ENCODE measurements around the gene CFAP20DC.

CFAP20DC gene

DNA sequence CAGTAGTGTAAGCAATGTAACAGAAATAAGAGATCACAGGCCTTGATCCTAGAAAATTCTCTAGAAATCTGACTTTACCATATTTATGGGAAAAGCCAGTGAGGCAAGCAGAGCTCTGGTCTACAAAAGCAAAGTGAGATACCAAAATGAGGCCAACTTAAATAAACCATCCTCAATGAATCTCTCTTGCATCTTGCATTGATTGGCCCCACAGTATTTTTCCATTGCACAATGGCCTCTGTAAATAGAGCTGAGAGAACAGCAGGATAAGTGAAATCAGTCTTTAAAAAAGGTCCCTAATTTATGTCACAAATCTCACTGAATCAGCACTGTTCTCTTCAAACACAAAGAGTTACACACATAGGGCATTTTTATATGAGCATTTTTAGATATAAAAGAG lies 8.9 kb downstream of the CFAP20DC start:
- TF ChIP-seq, protein P1, sequence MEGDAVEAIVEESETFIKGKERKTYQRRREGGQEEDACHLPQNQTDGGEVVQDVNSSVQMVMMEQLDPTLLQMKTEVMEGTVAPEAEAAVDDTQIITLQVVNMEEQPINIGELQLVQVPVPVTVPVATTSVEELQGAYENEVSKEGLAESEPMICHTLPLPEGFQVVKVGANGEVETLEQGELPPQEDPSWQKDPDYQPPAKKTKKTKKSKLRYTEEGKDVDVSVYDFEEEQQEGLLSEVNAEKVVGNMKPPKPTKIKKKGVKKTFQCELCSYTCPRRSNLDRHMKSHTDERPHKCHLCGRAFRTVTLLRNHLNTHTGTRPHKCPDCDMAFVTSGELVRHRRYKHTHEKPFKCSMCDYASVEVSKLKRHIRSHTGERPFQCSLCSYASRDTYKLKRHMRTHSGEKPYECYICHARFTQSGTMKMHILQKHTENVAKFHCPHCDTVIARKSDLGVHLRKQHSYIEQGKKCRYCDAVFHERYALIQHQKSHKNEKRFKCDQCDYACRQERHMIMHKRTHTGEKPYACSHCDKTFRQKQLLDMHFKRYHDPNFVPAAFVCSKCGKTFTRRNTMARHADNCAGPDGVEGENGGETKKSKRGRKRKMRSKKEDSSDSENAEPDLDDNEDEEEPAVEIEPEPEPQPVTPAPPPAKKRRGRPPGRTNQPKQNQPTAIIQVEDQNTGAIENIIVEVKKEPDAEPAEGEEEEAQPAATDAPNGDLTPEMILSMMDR (IDR thresholded peaks at IDR 0.05; ENCODE audit: borderline replicate concordance, insufficient read depth, low read depth, low read length): no peak
- no peak overlapping the region for H3K4me3 ChIP-seq (ENCODE audit: low read depth, low read length)

DNA sequence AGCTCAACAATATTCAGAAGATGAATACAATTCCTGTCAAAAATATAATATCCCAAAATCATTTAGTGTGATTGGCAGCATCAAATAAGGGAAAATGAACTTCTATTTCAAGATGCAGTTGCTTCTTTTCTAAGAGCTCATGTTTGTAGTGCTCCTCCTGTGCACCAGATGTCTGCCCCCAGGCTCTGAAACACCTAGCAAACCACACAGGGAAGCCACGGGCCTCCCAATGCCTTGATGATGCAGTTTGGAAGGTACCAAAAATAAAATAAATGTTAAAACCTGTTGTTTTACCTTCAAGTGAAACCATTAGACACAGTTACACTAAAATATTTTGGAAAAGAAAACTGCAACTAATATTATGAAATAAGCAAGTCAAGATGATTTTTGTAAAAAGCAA lies 22.2 kb downstream of the CFAP20DC start:
- H3K4me3 ChIP-seq (ENCODE audit: low read depth, low read length): no peak overlapping the region
- TF ChIP-seq, protein P1 (IDR thresholded peaks at IDR 0.05; ENCODE audit: borderline replicate concordance, insufficient read depth, low read depth, low read length): no peak

DNA sequence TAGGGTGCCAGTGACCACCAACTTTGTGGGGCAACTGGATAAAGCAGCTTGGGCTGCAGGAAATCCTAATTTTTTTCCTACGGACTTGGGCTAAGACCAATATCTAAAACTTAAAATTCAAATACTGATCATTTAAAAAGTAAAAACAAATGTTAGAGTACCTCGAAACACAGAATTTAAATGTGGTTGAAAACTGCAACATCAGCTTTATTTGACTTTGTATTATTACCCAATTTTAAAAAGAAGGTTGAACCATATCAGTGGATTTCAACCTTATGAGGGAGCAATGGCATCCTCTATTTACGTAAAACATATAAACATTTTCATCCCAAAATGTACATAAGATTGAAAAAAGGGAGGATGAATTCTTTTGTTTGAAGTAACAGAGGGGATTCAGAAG lies 26.2 kb downstream of the CFAP20DC start:
- H3K4me3 ChIP-seq (ENCODE audit: low read depth, low read length): no peak overlapping the region
- TF ChIP-seq, protein P1 (IDR thresholded peaks at IDR 0.05; ENCODE audit: borderline replicate concordance, insufficient read depth, low read depth, low read length): no peak

DNA sequence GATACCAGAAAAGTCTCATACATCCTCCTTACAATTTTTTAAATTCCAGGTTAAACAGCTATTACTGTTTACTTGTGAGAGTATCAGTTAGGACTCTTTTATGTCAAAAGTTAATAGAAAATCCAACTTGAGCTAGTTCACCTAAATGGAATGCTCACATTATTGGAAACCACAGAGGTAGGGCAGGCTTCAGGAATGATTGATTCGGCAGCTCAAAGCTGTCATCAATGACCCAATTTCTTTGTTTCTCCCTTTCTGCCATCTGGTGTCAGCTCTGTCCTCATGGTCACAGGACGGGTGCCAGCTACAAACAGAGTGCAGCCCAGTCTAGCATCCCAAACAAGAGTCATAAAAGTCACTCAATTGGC lies 32.2 kb downstream of the CFAP20DC start:
- TF ChIP-seq, protein P1 (IDR thresholded peaks at IDR 0.05; ENCODE audit: borderline replicate concordance, insufficient read depth, low read depth, low read length): no peak
- no peak overlapping the region for H3K4me3 ChIP-seq (ENCODE audit: low read depth, low read length)

DNA sequence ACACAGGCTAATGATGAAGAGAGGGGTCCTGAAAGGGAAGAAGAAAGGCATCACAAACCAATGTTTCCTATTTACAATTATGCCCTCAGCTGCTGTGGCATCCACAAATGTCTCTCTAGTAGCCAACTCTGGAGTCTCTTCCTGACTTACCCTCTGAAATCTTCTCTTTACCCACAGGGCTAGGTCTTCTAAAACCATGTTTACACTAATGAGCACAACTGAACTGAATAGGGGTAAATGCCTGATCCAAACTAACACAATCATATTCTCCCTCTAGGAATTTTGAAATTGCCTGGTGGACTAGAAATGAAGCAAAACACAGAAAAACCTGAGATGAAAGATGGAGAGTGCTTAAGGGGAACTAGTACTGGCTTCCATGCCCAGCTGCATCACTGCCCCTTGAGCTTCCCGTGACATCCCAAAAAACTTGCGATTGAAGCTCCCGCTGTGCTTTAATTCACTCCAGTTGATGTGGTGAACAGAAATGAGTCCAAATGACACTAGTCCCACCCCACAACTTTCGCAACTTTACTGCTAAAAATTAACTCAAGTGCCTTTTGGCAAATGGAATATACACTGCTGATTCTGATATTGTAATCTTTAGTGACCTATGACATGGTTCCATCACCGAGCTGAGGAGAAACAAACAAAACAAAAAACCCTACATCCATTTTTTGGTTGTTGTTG lies 32.8 kb downstream of the CFAP20DC start:
- H3K4me3 ChIP-seq (ENCODE audit: low read depth, low read length): no peak overlapping the region
- TF ChIP-seq, protein P1 (IDR thresholded peaks at IDR 0.05; ENCODE audit: borderline replicate concordance, insufficient read depth, low read depth, low read length): no peak

DNA sequence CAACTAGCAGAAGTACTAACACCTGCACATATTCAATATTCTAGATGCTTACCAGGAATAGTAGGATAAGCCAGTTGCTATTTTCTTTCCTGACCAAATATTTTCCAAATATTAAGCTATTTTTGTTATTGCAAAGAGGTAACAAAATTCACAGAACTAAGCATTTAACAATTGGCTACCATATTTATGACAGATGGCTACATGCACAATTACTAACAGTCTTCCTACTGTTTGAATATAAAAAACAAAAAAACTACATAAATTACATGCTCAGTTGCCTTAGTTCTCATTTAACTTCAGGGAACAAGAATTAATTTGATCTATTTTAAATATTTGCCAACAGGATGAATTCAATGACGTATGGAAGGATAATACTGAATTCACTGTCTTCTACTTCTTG lies 36.2 kb downstream of the CFAP20DC start:
- TF ChIP-seq, protein P1 (IDR thresholded peaks at IDR 0.05; ENCODE audit: borderline replicate concordance, insufficient read depth, low read depth, low read length): no peak
- H3K4me3 ChIP-seq (ENCODE audit: low read depth, low read length): no peak overlapping the region
